Smooth muscle cell (in vitro differentiated cells): ENCODE results near the gene KCND2. TPM values are rescaled to one million over a fixed set of nuclear protein-coding genes. Genes with fewer than 3 reads are reported as not detected.

ENCODE experiments used
- DNase-seq: peaks from one replicate; lab custom pipeline; 2025; ENCODE audit not compliant: unreplicated experiment; lab: John Stamatoyannopoulos, UW
- H2AFZ ChIP-seq: fragments of 200-600 bp; sonication (generic); 2 replicates; pipeline ENCODE4 v1.6.0; 2016; ENCODE audit warnings: antibody characterized with exemption, low read depth, mild to moderate bottlenecking
- H3F3A ChIP-seq: fragments of 200-600 bp; sonication (generic); 2 replicates; pipeline ENCODE4 v1.6.0; 2017; ENCODE audit warnings: antibody characterized with exemption, low read depth
- H3K27ac ChIP-seq: fragments of 200-600 bp; sonication (generic); 2 replicates; pipeline ENCODE4 v1.5.1; 2016; ENCODE audit warnings: low read depth, mild to moderate bottlenecking
- H3K27me3 ChIP-seq: fragments of 200-600 bp; sonication (generic); 2 replicates; pipeline ENCODE4 v1.6.1; 2016; ENCODE audit warnings: low read depth, mild to moderate bottlenecking
- H3K36me3 ChIP-seq: fragments of 200-600 bp; sonication (generic); 2 replicates; pipeline ENCODE4 v1.5.1; 2016; ENCODE audit warnings: low read depth
- H3K4me1 ChIP-seq: fragments of 200-600 bp; sonication (generic); 2 replicates; pipeline ENCODE4 v1.5.1; 2016; ENCODE audit warnings: low read depth
- H3K4me2 ChIP-seq: fragments of 200-600 bp; sonication (generic); 2 replicates; pipeline ENCODE4 v1.6.0; 2016; ENCODE audit warnings: mild to moderate bottlenecking
- H3K4me3 ChIP-seq: fragments of 200-600 bp; sonication (generic); 2 replicates; pipeline ENCODE4 v1.5.1; 2016; ENCODE audit warnings: mild to moderate bottlenecking
- H3K79me2 ChIP-seq: fragments of 200-600 bp; sonication (generic); 2 replicates; pipeline ENCODE4 v1.6.0; 2016; ENCODE audit warnings: low read depth, mild to moderate bottlenecking
- H3K9ac ChIP-seq: fragments of 200-600 bp; sonication (generic); 2 replicates; pipeline ENCODE4 v1.6.0; 2016; ENCODE audit warnings: low read depth
- H3K9me3 ChIP-seq: fragments of 200-600 bp; sonication (generic); replicated peaks from 2 replicates; pipeline ENCODE4 v1.5.1; 2016; ENCODE audit warnings: low read depth
- H4K20me1 ChIP-seq: fragments of 200-600 bp; sonication (generic); 2 replicates; pipeline ENCODE4 v1.6.0; 2016; ENCODE audit warnings: low read depth
- CTCF ChIP-seq: fragments of 200-600 bp; sonication (generic); IDR thresholded peaks from 2 replicates; pipeline ENCODE4 v1.5.1; 2017; ENCODE audit warnings: borderline replicate concordance, mild to moderate bottlenecking, antibody characterized with exemption; ENCODE audit not compliant: insufficient read depth, poor library complexity, severe bottlenecking
- WGBS: methylation state at CpG from one replicate; pipeline ENCODE4 v1.1.7; 2016; ENCODE audit warnings: low lambda C conversion rate; 5-methylcytosine and 5-hydroxymethylcytosine counted together
- polyA plus RNA-seq: library from polyadenylated mRNA; unstranded; fragments of >200 nt; fragmentation: Nextera tagmentation; extraction: Ambion mirVana; gene quantifications from 2 replicates; pipeline ENCODE4 v1.2.1, GENCODE V29; 2016
- total RNA-seq: library from RNA; depleted of rRNA; stranded (reverse); fragments of >200 nt; gene quantifications from 2 replicates; pipeline ENCODE4 v1.2.3, GENCODE V29; 2014

Gene KCND2
- total and polyA plus RNA-seq, 2 experiments from 2014 or later: 1.6 to 2.9 TPM

GRCh38 chr7:120273476-120273975 lies 551 bp downstream of the KCND2 start:
- no peak for TF ChIP-seq CTCF
- Histone ChIP-seq H3K4me2 (peak overlapping the region; percentile 98), H4K20me1 (no peaks in the 10 kb centered on the region), H3F3A (no peaks in the 10 kb centered on the region), H3K4me1 (no peaks in the 10 kb centered on the region), H3K27me3 (peaks cover 6% of the 10 kb centered on the region), H3K9me3 (no peaks in the 10 kb centered on the region), H3K36me3 (no peaks in the 10 kb centered on the region), H3K79me2 (no peaks in the 10 kb centered on the region), H2AFZ (peak overlapping the region; percentile 92), H3K9ac (no peak overlapping the region), H3K4me3 (peak overlapping the region; percentile 62), H3K27ac (no peak overlapping the region)
- no peak for DNase-seq
- WGBS: 2% methylated on average over 33 of the region's 38 CpGs

GRCh38 chr7:120274482-120274881 lies 1.5 kb downstream of the KCND2 start:
- H3K79me2 ChIP-seq: no peaks in the 10 kb centered on the region
- no peaks in the 10 kb centered on the region for H4K20me1 ChIP-seq
- peaks cover 3% of the 10 kb centered on the region for H3K27me3 ChIP-seq
- H3K4me3 ChIP-seq: no peak overlapping the region
- H3K4me2 ChIP-seq: no peak overlapping the region
- no peaks in the 10 kb centered on the region for H3K9me3 ChIP-seq
- H2AFZ ChIP-seq: no peak overlapping the region
- H3K36me3 ChIP-seq: no peaks in the 10 kb centered on the region
- H3F3A ChIP-seq: no peaks in the 10 kb centered on the region
- H3K27ac ChIP-seq: no peak overlapping the region
- 92% methylated on average over 16 of the region's 16 CpGs for WGBS
- DNase-seq: no peak
- no peak overlapping the region for H3K9ac ChIP-seq
- H3K4me1 ChIP-seq: no peaks in the 10 kb centered on the region
- no peak for TF ChIP-seq CTCF

- H3K4me2 ChIP-seq: no peak overlapping the region
- TF ChIP-seq CTCF: no peak
- no peaks in the 10 kb centered on the region for H3K4me1 ChIP-seq
- H3F3A ChIP-seq: no peaks in the 10 kb centered on the region
- no peaks in the 10 kb centered on the region for H3K79me2 ChIP-seq
- no peaks in the 10 kb centered on the region for H3K27me3 ChIP-seq
- H3K9ac ChIP-seq: no peak overlapping the region
- no peaks in the 10 kb centered on the region for H3K36me3 ChIP-seq
- no peak overlapping the region for H3K4me3 ChIP-seq
- 97% methylated on average over 27 of the region's 27 CpGs for WGBS
- H3K27ac ChIP-seq: no peak overlapping the region
- H3K9me3 ChIP-seq: no peaks in the 10 kb centered on the region
- H2AFZ ChIP-seq: no peak overlapping the region
- no peaks in the 10 kb centered on the region for H4K20me1 ChIP-seq
- DNase-seq: no peak
These were observed 1.9 kb downstream of the KCND2 start for GRCh38 chr7:120274899-120275298.

GRCh38 chr7:120276720-120277119 lies 3.7 kb downstream of the KCND2 start:
- no peak overlapping the region for H3K4me3 ChIP-seq
- no peaks in the 10 kb centered on the region for H3K9me3 ChIP-seq
- H3K36me3 ChIP-seq: no peaks in the 10 kb centered on the region
- no peak for TF ChIP-seq CTCF
- no peak overlapping the region for H3K27ac ChIP-seq
- no peak overlapping the region for H3K4me2 ChIP-seq
- no peak overlapping the region for H2AFZ ChIP-seq
- no peaks in the 10 kb centered on the region for H3K4me1 ChIP-seq
- no peaks in the 10 kb centered on the region for H3K27me3 ChIP-seq
- DNase-seq: no peak
- H3K79me2 ChIP-seq: no peaks in the 10 kb centered on the region
- no peaks in the 10 kb centered on the region for H4K20me1 ChIP-seq
- H3F3A ChIP-seq: no peaks in the 10 kb centered on the region
- no peak overlapping the region for H3K9ac ChIP-seq
